ENCODE data around the gene CD2.

GRCh38 chr1:116740296-116740695, 13.9 kb upstream of the CD2 start:
- TF ChIP-seq CTCF (IDR thresholded peaks at IDR 0.05) (no peak), POLR2A (IDR thresholded peaks at IDR 0.05) (no peak)

Measured in thyroid gland (tissue), 4 donors.